Endothelial cell of umbilical vein (primary cell): ENCODE measurements around the gene BLID.

Source experiments
- CTCF ChIP-seq, 2 donors: IDR thresholded peaks; 1 replicate in 1 of 2; 2 replicates in 1 of 2; pipeline ENCODE4 v1.5.1; 2011; ENCODE audit warnings: low read length in 2 of 2, mild to moderate bottlenecking in 2 of 2, moderate library complexity in 2 of 2, control low read depth in 1 of 2, inconsistent platforms in 1 of 2, low read depth in 1 of 2; ENCODE audit not compliant: insufficient read depth in 1 of 2; ENCODE audit errors: extremely low read depth in 1 of 2
- GATA2 ChIP-seq: IDR thresholded peaks from 2 replicates; pipeline ENCODE4 v1.7.0; 2011; ENCODE audit warnings: low read depth, mild to moderate bottlenecking, moderate library complexity, mixed read lengths, low read length; ENCODE audit not compliant: insufficient read length, insufficient read depth
- JUN ChIP-seq: IDR thresholded peaks from 2 replicates; pipeline ENCODE4 v1.6.1; 2011; ENCODE audit warnings: borderline replicate concordance, low read depth; ENCODE audit not compliant: insufficient read length, insufficient read depth
- MYC ChIP-seq: IDR thresholded peaks from one replicate; pipeline ENCODE4 v1.6.1; 2011; ENCODE audit warnings: mild to moderate bottlenecking, low read depth, low read length
- POLR2A ChIP-seq: IDR thresholded peaks from 2 replicates; pipeline ENCODE4 v1.6.1; 2012; ENCODE audit warnings: low read depth, mild to moderate bottlenecking, control low read depth, low read length
- POLR2AphosphoS5 ChIP-seq: IDR thresholded peaks from 2 replicates; pipeline ENCODE4 v1.6.1; 2012; ENCODE audit warnings: low read depth, mild to moderate bottlenecking, control low read depth, low read length, moderate library complexity; ENCODE audit not compliant: insufficient read depth

GRCh38 chr11:122081073-122081472, 34.9 kb downstream of the BLID start:
- TF ChIP-seq POLR2A (no peak), CTCF (IDR thresholded peaks at IDR 0.05; ENCODE audit: extremely low read depth in 1 of 2, insufficient read depth in 1 of 2, low read depth in 1 of 2, low read length in 2 of 2) (no peak), POLR2AphosphoS5 (no peak), GATA2 (no peak), MYC (no peak), JUN (no peak)
